ENCODE data around the gene RBM20.

The RBM20 gene

DNA sequence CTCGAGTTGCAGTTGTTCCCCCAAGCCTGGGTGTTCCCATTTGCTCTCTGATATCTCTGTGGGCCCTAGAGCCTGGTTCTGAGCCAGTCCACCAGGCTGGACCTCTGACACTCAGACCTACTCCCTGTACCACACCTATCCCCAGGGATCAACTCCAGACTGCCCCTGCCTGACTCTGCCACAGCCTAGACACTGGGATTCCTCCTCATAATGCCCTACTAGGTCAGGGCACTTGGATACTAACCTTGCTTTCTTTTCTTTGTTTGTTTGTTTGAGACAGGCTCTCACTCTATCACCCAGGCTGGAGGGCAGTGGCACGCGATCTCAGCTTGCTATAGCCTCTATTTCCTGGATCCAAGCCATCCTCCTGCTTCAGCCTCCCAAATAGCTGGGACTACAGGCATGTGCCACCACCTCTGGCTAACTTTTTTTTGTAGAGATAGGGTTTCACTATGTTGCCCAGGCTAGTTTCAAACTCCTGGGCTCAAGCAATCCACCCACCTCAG is 196.8 kb downstream of the RBM20 start:
- Histone ChIP-seq H3K36me3 (ENCODE audit: control insufficient read depth, low read depth, low read length) (no peaks in the 10 kb centered on the region), H3K9me3 (ENCODE audit: control insufficient read depth, low read depth, low read length) (no peaks in the 10 kb centered on the region), H3K27me3 (ENCODE audit: control insufficient read depth, insufficient read depth, low read length) (no peaks in the 10 kb centered on the region), H3K27ac (ENCODE audit: low read length) (no peak overlapping the region), H3K9ac (ENCODE audit: low read length) (no peak overlapping the region), H3K4me3 (ENCODE audit: low read length) (no peak overlapping the region), H3K4me1 (ENCODE audit: control insufficient read depth, low read depth, low read length) (no peaks in the 10 kb centered on the region)

DNA sequence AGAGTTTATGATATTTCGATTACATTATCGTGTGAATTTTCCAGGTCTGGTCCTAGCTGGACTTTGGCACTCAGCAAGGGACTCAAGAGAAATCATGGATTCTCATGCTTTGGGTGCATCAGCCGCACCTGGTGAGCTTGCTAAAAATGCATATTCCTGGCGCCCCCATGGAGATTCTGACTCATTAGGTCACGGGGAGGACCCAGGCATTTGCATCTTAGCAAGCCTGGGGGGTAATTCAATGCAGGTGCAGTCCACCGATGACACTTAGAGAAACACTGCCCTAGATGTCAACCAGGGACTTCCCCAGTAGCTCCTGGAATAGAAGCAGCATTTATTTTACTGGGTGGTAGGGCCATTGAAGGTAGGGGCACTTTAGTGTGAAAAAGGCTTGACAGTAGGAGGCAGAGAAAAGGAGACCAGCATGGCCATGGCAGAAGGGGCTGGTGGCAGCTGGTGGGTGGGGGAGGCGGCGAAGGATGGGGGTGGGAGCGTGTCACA is 197.7 kb downstream of the RBM20 start:
- no peaks in the 10 kb centered on the region for H3K4me1 ChIP-seq (ENCODE audit: control insufficient read depth, low read depth, low read length)

DNA sequence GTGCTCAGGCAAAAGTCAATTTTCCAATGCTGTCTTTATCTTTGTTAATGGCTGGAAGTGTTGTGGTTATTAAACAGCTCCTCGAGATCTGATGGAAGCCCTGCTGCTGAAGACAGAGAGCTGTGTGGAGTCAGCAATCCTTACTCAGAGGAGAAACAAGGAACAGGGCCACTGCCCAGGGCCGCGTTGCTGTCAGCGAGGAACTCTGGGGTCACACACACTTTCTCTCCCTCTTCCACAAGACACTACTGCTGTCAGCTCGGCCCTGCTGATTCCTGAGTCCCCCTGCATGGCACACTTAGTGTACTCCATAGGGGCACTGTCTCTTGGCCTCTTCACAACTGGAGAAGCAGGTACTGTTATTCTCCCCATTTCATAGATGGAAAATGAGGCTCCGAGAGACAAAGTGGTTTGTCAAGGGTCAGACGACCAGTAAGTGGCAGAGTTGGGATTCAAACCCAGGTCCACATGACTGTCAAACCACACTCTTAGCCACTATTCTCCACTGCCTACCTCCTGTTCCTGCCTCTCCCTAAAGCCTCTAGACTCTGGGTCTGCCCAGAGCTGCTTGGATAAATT is 198.3 kb downstream of the RBM20 start:
- H3K4me1 ChIP-seq (ENCODE audit: control insufficient read depth, low read depth, low read length), result no peaks in the 10 kb centered on the region
- H3K27me3 ChIP-seq (ENCODE audit: control insufficient read depth, insufficient read depth, low read length), result no peaks in the 10 kb centered on the region
- H3K9me3 ChIP-seq (ENCODE audit: control insufficient read depth, low read depth, low read length), result no peaks in the 10 kb centered on the region
- no peaks in the 10 kb centered on the region for H3K36me3 ChIP-seq (ENCODE audit: control insufficient read depth, low read depth, low read length)
- no peak overlapping the region for H3K4me3 ChIP-seq (ENCODE audit: low read length)
- H3K27ac ChIP-seq (ENCODE audit: low read length), result no peak overlapping the region
- no peak overlapping the region for H3K9ac ChIP-seq (ENCODE audit: low read length)

More for the DNA sequence above, 197.7 kb downstream of the RBM20 start:
- Histone ChIP-seq H3K27me3 (ENCODE audit: control insufficient read depth, insufficient read depth, low read length) (no peaks in the 10 kb centered on the region), H3K27ac (ENCODE audit: low read length) (no peak overlapping the region), H3K4me3 (ENCODE audit: low read length) (no peak overlapping the region), H3K36me3 (ENCODE audit: control insufficient read depth, low read depth, low read length) (no peaks in the 10 kb centered on the region), H3K9me3 (ENCODE audit: control insufficient read depth, low read depth, low read length) (no peaks in the 10 kb centered on the region), H3K9ac (ENCODE audit: low read length) (no peak overlapping the region)

DNA sequence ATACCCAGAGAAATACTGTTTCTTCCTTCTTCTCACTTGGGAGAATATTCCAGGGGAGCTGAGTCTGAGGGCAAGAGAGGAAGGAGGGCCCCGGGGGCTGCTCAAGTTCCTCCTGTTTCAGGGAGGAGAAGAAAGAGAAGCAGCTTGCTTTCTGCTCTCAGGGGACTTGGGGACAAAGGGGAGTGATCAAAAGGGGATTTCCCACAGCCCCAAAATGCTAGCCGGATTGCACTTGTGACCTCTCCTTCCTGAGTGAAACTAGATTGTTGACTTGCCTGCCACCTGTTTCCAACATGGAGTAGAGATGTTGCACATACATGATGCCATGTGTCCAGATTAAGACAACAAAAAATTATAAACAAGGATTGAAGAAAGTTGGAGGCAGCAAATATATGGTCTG is 198.9 kb downstream of the RBM20 start:
- no peaks in the 10 kb centered on the region for H3K27me3 ChIP-seq (ENCODE audit: control insufficient read depth, insufficient read depth, low read length)
- no peak overlapping the region for H3K9ac ChIP-seq (ENCODE audit: low read length)
- H3K9me3 ChIP-seq (ENCODE audit: control insufficient read depth, low read depth, low read length), result no peaks in the 10 kb centered on the region
- no peaks in the 10 kb centered on the region for H3K4me1 ChIP-seq (ENCODE audit: control insufficient read depth, low read depth, low read length)
- H3K4me3 ChIP-seq (ENCODE audit: low read length), result no peak overlapping the region
- no peak overlapping the region for H3K27ac ChIP-seq (ENCODE audit: low read length)
- no peaks in the 10 kb centered on the region for H3K36me3 ChIP-seq (ENCODE audit: control insufficient read depth, low read depth, low read length)

DNA sequence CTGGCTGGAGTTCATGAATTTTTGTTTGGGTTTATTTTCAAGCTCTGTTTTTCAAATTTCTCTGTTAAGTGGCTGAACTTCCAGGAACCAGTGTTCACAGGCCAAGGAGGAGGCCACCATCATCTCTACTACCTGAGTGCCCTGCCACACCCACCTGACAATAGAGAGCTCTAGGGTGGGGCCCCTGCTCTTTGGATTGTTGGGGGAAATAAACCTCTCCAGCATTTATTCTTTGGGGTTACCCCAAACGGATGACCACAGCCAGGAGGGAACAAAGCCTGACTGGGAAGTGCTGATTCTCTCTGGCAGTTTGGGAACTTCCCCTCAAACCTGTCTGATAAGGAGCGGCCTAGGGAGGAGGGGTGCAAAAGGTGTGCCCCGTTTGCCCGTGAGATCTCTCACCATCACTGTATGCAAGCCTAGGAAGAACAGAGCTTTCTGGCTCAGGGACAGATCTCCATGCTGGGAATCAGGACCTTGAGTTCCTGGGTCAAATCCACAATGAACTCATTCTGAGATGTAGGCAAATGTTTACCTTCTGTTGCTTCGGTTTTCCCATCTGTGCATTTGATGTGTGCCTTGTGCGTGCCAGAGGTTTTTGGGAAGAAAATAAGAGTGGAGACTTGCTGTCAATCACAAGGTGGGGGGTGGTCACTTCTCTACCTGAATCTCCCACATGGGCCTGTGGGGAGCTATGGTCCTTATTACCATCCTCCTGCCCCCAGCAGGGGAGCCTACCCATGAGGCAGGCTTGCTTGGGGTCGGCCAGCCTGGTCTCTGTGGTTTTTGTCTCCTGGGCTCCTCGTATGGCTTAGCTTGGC is 199.9 kb downstream of the RBM20 start:
- H3K4me1 ChIP-seq (ENCODE audit: control insufficient read depth, low read depth, low read length), result no peaks in the 10 kb centered on the region
- no peaks in the 10 kb centered on the region for H3K36me3 ChIP-seq (ENCODE audit: control insufficient read depth, low read depth, low read length)
- H3K27ac ChIP-seq (ENCODE audit: low read length), result no peak overlapping the region
- H3K27me3 ChIP-seq (ENCODE audit: control insufficient read depth, insufficient read depth, low read length), result no peaks in the 10 kb centered on the region
- H3K9me3 ChIP-seq (ENCODE audit: control insufficient read depth, low read depth, low read length), result no peaks in the 10 kb centered on the region
- H3K9ac ChIP-seq (ENCODE audit: low read length), result no peak overlapping the region
- no peak overlapping the region for H3K4me3 ChIP-seq (ENCODE audit: low read length)

DNA sequence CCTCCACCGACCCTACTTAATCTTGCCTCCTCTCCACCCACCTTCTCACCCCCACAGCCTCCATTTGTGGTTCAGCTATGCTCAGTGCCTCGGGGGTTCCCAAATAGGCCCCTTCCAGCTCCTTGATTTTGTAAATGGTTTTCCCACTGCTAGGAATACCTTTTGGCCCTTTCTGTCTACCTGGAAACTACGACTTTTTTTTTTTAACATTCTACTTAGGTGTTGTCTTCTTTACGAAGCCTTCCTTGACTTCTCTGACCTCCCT is 200.4 kb downstream of the RBM20 start:
- Histone ChIP-seq H3K4me3 (ENCODE audit: low read length) (no peak overlapping the region), H3K36me3 (ENCODE audit: control insufficient read depth, low read depth, low read length) (no peaks in the 10 kb centered on the region), H3K9me3 (ENCODE audit: control insufficient read depth, low read depth, low read length) (no peaks in the 10 kb centered on the region), H3K4me1 (ENCODE audit: control insufficient read depth, low read depth, low read length) (no peaks in the 10 kb centered on the region), H3K27ac (ENCODE audit: low read length) (no peak overlapping the region), H3K9ac (ENCODE audit: low read length) (no peak overlapping the region), H3K27me3 (ENCODE audit: control insufficient read depth, insufficient read depth, low read length) (no peaks in the 10 kb centered on the region)

DNA sequence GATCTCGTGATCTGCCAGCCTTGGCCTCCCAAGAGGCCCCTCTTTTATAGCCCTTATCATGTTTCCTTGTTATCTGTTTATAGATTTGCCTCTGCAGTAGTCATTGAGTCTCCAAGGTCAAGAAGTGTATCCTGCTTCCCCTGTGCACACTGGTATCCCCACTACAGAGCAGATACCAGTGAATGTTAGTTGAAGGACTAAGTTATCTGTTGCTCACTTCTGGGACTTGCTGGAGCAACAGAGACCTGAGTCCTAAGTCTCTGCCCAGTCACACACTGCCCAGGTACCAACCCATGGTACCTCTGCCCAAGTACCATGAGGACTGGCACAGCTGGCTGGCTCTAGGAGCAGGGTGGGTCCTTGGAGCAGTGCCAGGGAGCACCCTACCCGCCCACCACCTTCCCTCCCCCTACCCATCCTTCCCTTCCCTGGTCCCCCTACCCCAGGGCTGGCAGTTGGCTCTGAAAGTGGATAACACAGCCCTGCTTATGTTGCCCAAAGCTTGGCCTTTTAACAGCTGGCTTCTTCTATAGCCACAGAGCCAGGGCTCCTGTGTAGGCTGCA is 201.1 kb downstream of the RBM20 start:
- no peaks in the 10 kb centered on the region for H3K27me3 ChIP-seq (ENCODE audit: control insufficient read depth, insufficient read depth, low read length)
- H3K9me3 ChIP-seq (ENCODE audit: control insufficient read depth, low read depth, low read length), result no peaks in the 10 kb centered on the region
- no peaks in the 10 kb centered on the region for H3K4me1 ChIP-seq (ENCODE audit: control insufficient read depth, low read depth, low read length)
- H3K36me3 ChIP-seq (ENCODE audit: control insufficient read depth, low read depth, low read length), result no peaks in the 10 kb centered on the region
- no peak overlapping the region for H3K27ac ChIP-seq (ENCODE audit: low read length)
- H3K9ac ChIP-seq (ENCODE audit: low read length), result no peak overlapping the region
- no peak overlapping the region for H3K4me3 ChIP-seq (ENCODE audit: low read length)

DNA sequence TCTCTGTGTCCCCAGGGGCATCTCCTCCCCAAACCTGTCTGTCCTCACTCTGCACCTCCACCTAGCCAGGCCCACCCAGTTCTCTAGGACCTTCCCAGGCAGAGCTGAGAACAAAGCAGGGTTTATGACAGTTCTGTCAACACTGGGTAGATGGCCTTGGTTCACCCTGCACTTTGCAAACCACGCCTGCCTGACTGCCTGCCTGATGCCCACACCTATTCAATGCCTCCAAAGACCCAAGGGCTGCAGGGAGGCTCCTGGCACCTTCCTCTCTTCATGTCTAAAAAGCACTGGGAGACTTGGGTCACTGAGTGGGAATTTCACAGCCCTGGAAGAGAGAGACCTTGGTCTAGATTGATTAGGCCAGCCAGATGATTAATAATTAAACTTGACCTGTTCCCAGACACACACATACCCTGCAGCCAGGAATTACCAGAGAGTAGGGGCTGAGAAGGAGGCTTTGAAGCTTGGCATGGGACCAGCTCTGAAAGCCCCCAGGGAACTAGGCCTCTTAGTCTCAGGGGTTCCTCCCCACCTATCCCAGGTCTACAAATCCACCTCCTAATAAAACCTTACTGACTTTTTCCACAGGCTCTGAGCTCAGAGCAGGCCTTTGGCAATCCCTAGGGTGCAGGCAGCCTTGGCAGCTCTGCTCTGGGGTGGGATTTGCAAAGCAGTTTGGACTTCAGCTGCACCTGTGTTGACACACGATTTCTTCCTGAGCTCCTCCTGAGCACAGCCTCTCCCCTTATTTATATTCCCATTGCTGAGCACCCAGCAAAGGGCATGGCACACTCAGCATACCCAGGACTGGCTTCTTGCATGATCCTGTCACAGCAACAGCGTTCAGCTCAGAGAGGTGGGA is 201.9 kb downstream of the RBM20 start:
- Histone ChIP-seq H3K9me3 (ENCODE audit: control insufficient read depth, low read depth, low read length) (no peaks in the 10 kb centered on the region), H3K9ac (ENCODE audit: low read length) (no peak overlapping the region), H3K27ac (ENCODE audit: low read length) (no peak overlapping the region), H3K36me3 (ENCODE audit: control insufficient read depth, low read depth, low read length) (no peaks in the 10 kb centered on the region), H3K4me3 (ENCODE audit: low read length) (no peak overlapping the region), H3K27me3 (ENCODE audit: control insufficient read depth, insufficient read depth, low read length) (no peaks in the 10 kb centered on the region), H3K4me1 (ENCODE audit: control insufficient read depth, low read depth, low read length) (no peaks in the 10 kb centered on the region)

DNA sequence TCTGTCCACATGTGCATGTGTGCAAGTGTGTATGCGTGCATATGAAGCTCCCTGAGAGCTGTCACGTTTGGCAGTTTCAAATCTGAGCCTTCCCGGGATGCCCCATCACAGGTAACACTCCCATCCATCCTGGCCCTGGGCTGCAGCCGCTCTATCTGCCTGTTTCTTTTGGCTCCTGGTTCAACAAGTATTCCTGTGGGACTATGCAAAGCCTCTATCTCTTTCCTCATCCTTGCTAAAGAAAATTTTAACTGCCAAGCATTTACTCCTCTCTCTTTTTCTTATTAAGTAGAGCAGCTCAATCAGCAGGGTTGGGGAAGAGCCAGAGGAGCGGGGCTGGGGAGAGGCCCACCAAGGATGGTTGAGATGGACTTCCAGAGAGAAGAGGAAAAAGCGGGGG is 203.2 kb downstream of the RBM20 start:
- H3K4me3 ChIP-seq (ENCODE audit: low read length), result no peak overlapping the region
- no peaks in the 10 kb centered on the region for H3K27me3 ChIP-seq (ENCODE audit: control insufficient read depth, insufficient read depth, low read length)
- H3K36me3 ChIP-seq (ENCODE audit: control insufficient read depth, low read depth, low read length), result no peaks in the 10 kb centered on the region
- no peak overlapping the region for H3K9ac ChIP-seq (ENCODE audit: low read length)
- H3K9me3 ChIP-seq (ENCODE audit: control insufficient read depth, low read depth, low read length), result no peaks in the 10 kb centered on the region
- no peak overlapping the region for H3K27ac ChIP-seq (ENCODE audit: low read length)
- H3K4me1 ChIP-seq (ENCODE audit: control insufficient read depth, low read depth, low read length), result no peaks in the 10 kb centered on the region

DNA sequence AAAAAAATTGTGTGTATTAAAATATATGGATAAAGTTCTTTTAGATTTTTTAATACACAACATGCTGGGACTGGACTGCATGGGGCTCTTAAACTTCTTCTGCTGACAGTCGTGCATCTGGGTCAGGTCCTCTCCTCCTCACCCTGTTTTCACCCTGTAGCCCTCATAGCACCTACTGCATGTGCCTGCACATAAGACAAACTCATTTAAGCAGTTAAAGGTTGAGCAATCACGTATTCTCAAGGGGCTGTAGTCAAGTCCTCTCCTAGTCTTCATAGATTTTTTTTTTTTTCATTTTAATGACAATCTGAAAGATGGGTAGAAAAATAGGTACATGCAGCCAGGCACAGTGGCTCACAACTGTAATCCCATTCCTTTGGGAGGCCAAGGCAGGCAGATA is 204.0 kb downstream of the RBM20 start:
- no peaks in the 10 kb centered on the region for H3K36me3 ChIP-seq (ENCODE audit: control insufficient read depth, low read depth, low read length)
- no peak overlapping the region for H3K27ac ChIP-seq (ENCODE audit: low read length)
- H3K4me1 ChIP-seq (ENCODE audit: control insufficient read depth, low read depth, low read length), result no peaks in the 10 kb centered on the region

DNA sequence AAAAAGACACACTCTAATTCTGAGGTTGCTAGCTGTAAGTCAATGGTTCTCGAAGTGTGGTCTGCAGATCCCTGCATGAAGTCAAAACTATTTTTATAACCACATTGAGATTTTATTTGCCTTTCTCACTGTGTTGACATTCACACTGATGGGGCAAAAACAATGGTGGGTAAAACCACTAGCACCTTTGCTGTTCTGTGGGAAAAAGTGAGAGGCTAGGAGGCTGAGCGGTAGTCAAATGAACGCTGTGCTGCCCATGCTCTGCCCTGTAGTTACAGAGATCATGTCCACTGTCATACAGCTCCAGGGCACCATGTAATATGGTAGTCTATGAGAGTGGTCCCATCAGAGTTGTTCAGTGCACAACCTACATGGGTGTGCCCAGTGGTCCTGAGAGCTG is 206.0 kb downstream of the RBM20 start:
- no peak overlapping the region for H3K4me3 ChIP-seq (ENCODE audit: low read length)
- H3K27me3 ChIP-seq (ENCODE audit: control insufficient read depth, insufficient read depth, low read length), result no peaks in the 10 kb centered on the region
- H3K4me1 ChIP-seq (ENCODE audit: control insufficient read depth, low read depth, low read length), result no peaks in the 10 kb centered on the region
- H3K36me3 ChIP-seq (ENCODE audit: control insufficient read depth, low read depth, low read length), result no peaks in the 10 kb centered on the region
- H3K9ac ChIP-seq (ENCODE audit: low read length), result no peak overlapping the region
- no peak overlapping the region for H3K27ac ChIP-seq (ENCODE audit: low read length)
- no peaks in the 10 kb centered on the region for H3K9me3 ChIP-seq (ENCODE audit: control insufficient read depth, low read depth, low read length)

More for the DNA sequence above, 204.0 kb downstream of the RBM20 start:
- no peak overlapping the region for H3K4me3 ChIP-seq (ENCODE audit: low read length)
- no peaks in the 10 kb centered on the region for H3K27me3 ChIP-seq (ENCODE audit: control insufficient read depth, insufficient read depth, low read length)
- no peaks in the 10 kb centered on the region for H3K9me3 ChIP-seq (ENCODE audit: control insufficient read depth, low read depth, low read length)
- no peak overlapping the region for H3K9ac ChIP-seq (ENCODE audit: low read length)

Measured in iPS-18a (cell line).